Common myeloid progenitor, CD34-positive (primary cell): Measurements from ENCODE around the gene RPS25.
"Not testable (repeated sequence)": the region's sequence is repeated elsewhere in the genome, so short reads cannot be mapped to it uniquely, and the experiment has no call there.

ENCODE experiments used
- CTCF ChIA-PET: fragments of 350-600 bp; sonication (Branson Sonifier 250); formaldehyde crosslinking; loops from one replicate; lab custom pipeline; 2021; ENCODE audit warnings: antibody characterized with exemption; lab: Charles Lee
- POLR2A ChIA-PET: fragments of 350-600 bp; sonication (Branson Sonifier 250); formaldehyde crosslinking; loops from one replicate; lab custom pipeline; 2021; ENCODE audit warnings: antibody characterized with exemption; lab: Charles Lee
- DNase-seq, 3 donors: peaks; one replicate each; pipeline versions ENCODE4 v3.0.0 to v3.0.0-alpha.2; 2013
- H3K27ac ChIP-seq, 2 experiments: 1 replicate in 1 of 2; 2 replicates in 1 of 2; pipeline ENCODE4 v1.7.0; 2013; ENCODE audit warnings: inconsistent platforms in 2 of 2, low read length in 2 of 2, mild to moderate bottlenecking in 2 of 2, low read depth in 1 of 2, moderate library complexity in 1 of 2; ENCODE audit not compliant: severe bottlenecking in 2 of 2, insufficient read depth in 1 of 2, poor library complexity in 1 of 2
- H3K27me3 ChIP-seq, 5 experiments: replicated peaks in 2 of 5; 1 replicate in 3 of 5; 2 replicates in 2 of 5; pipeline versions ENCODE4 v1.6.1 to v1.7.0; 2013; ENCODE audit warnings: low read length in 4 of 5, mild to moderate bottlenecking in 2 of 5, moderate library complexity in 2 of 5, inconsistent platforms in 1 of 5; ENCODE audit not compliant: insufficient read depth in 5 of 5, control insufficient read depth in 4 of 5
- H3K36me3 ChIP-seq, 4 experiments: 1 replicate in 2 of 4; 2 replicates in 2 of 4; pipeline versions ENCODE4 v1.6.1 to v1.7.0; 2013; ENCODE audit warnings: low read length in 3 of 4, control low read depth in 1 of 4, mild to moderate bottlenecking in 1 of 4; ENCODE audit not compliant: control insufficient read depth in 4 of 4, insufficient read depth in 4 of 4
- H3K4me1 ChIP-seq, 4 experiments: 1 replicate in 3 of 4; 2 replicates in 1 of 4; pipeline versions ENCODE4 v1.6.1 to v1.7.1; 2013; ENCODE audit warnings: low read length in 3 of 4, mild to moderate bottlenecking in 3 of 4, control low read depth in 1 of 4, inconsistent platforms in 1 of 4, moderate library complexity in 1 of 4; ENCODE audit not compliant: control insufficient read depth in 4 of 4, insufficient read depth in 4 of 4; ENCODE audit errors: control extremely low read depth in 1 of 4
- H3K4me3 ChIP-seq, 7 experiments: 1 replicate in 4 of 7; 2 replicates in 3 of 7; pipeline versions ENCODE4 v1.5.1 to v1.7.0; 2013; ENCODE audit warnings: mild to moderate bottlenecking in 7 of 7, low read length in 6 of 7, moderate library complexity in 6 of 7, inconsistent platforms in 2 of 7, low read depth in 2 of 7, control low read depth in 1 of 7; ENCODE audit not compliant: insufficient read depth in 4 of 7, control insufficient read depth in 1 of 7; ENCODE audit errors: extremely low read depth in 1 of 7
- H3K9me3 ChIP-seq, 5 experiments: 1 replicate in 4 of 5; 2 replicates in 1 of 5; pipeline versions ENCODE4 v1.6.1 to v1.7.1; 2013; ENCODE audit warnings: low read length in 4 of 5, mild to moderate bottlenecking in 2 of 5, inconsistent platforms in 1 of 5, low read depth in 1 of 5, moderate library complexity in 1 of 5; ENCODE audit not compliant: control insufficient read depth in 4 of 5, insufficient read depth in 2 of 5; ENCODE audit errors: control extremely low read depth in 1 of 5
- WGBS: methylation state at CpG from one replicate; pipeline ENCODE4 v1.1.5; 2013; ENCODE audit not compliant: insufficient coverage; 5-methylcytosine and 5-hydroxymethylcytosine counted together

RPS25 gene

DNA sequence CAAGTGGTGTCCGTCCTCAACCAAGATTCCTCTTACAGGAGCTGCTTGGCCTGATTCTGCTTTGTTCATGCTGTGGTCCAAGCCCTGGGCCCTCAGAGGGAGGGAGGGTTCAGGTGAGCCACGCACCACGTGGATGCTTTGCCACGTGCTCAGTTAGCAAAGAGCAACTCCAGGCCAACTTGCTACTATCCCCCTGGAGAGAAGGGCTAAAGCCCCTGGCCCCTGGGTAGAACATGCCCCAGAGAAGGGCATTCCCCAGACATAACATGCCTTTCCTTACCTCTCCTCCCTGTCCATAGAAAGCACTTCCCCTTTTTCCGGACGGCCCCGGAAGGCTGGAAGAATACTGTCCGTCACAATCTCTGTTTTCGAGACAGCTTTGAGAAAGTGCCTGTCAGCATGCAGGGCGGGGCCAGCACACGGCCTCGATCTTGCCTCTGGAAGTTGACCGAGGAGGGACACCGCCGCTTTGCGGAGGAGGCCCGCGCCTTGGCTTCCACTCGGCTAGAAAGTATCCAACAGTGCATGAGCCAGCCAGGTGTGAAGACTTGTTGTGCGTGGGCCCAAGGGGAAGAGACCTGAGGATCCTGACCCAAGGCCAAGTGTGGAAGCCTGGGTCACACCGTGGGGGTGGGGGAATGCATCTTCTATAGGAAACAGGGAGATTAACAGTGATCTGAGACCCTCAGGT, 37.8 kb downstream of the RPS25 start:
- 46% methylated on average over 19 of the region's 21 CpGs for WGBS
- Histone ChIP-seq H3K27ac (no peak overlapping the region), H3K27me3 (no peaks in the 10 kb centered on the region), H3K9me3 (no peaks in the 10 kb centered on the region), H3K4me3 (no peak overlapping the region), H3K36me3 (no peaks in the 10 kb centered on the region), H3K4me1 (peaks cover 0 to 21% (median 18%) of the 10 kb centered on the region in 4 experiments)
- ChIA-PET POLR2A (no interaction called here), CTCF (interaction anchor here (1.2 to 1.3 kb wide), 2 partner anchors 12 to 20 kb away, joined by 4 read pairs; no protein-coding TSS in a partner anchor)
- DNase-seq, result peak in 2 of 3 donors; percentile 6 to 16

GRCh38 chr11:118979434-118979833, 38.7 kb downstream of the RPS25 start:
- no peaks in the 10 kb centered on the region for H3K27me3 ChIP-seq
- CTCF ChIA-PET, result interaction anchor here (1.2 to 1.3 kb wide), 2 partner anchors 11 to 19 kb away, joined by 4 read pairs; no protein-coding TSS in a partner anchor

DNA sequence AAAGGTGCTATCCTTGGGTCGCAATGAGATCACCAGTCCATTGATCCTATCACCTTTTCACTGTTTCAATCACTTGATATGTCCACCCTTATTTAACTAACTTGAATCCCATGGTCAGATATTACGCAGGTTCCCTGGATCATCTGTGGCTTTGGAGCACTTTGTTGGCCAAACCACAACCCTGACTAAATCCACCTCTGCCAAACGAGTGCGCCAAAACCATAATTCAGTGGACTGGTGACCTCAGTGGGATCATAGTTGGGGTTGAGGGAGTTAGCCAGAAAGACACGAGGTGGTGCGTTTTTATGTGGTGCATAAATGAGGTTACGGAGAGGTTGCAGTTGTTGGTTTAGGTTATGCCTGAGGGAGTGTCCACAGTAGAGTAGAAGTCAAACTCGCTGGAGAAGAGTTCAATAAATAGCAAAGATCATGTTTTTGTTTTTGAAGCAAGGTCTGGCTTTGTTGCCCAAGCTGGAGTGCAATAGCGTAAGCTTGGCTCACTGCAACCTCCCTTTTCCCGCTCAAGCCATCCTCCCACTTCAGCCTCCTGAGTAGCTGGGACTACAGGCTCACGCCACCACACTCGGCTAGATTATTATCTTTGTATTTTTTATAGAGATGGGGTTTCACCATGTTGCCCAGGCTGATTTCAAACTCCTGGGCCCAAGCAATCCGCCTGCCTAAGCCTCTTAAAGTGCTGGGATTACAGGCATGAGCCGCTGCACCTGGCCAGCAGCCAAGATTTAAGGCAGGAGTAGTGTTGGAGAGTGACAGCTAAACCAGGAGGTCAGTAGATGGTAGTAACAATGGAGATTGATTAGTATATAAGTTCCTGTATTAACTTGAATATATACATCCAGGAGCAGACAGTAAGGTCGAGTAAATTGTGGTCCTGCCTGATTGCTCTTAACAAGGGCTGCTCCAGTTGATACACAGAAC, 42.1 kb downstream of the RPS25 start:
- Histone ChIP-seq H3K4me1 (peaks cover 0 to 21% (median 18%) of the 10 kb centered on the region in 4 experiments), H3K27ac (no peak overlapping the region), H3K36me3 (no peaks in the 10 kb centered on the region), H3K27me3 (peaks cover 0 to 14% (median 4%) of the 10 kb centered on the region in 5 experiments), H3K4me3 (no peak overlapping the region), H3K9me3 (peaks cover 0 to 1% (median 0%) of the 10 kb centered on the region in 5 experiments)
- WGBS, result 97% methylated on average over 11 of the region's 15 CpGs
- CTCF ChIA-PET, result interaction anchor here (0.8 kb wide), 1 partner anchor 22 kb away, joined by 3 read pairs; no protein-coding TSS in a partner anchor
- DNase-seq, result no peak
- POLR2A ChIA-PET, result no interaction called here

More at GRCh38 chr11:118979434-118979833, 38.7 kb downstream of the RPS25 start:
- Histone ChIP-seq H3K4me1 (peaks cover 0 to 21% (median 18%) of the 10 kb centered on the region in 4 experiments), H3K27ac (no peak overlapping the region), H3K4me3 (peak overlapping the region in 2 of 7 experiments; percentile 3 to 6), H3K36me3 (no peaks in the 10 kb centered on the region), H3K9me3 (no peaks in the 10 kb centered on the region)
- POLR2A ChIA-PET, result no interaction called here
- DNase-seq, result peak; percentile 28 to 70 (median 63)
- WGBS, result 10% methylated on average over 4 of the region's 9 CpGs

GRCh38 chr11:118973985-118974384, 44.2 kb downstream of the RPS25 start:
- ChIA-PET POLR2A (no interaction called here), CTCF (interaction anchor here (0.9 to 1.8 kb wide), 3 partner anchors 16 to 125 kb away, joined by 3 to 5 read pairs (median 3); no protein-coding TSS in a partner anchor)
- Histone ChIP-seq H3K4me3 (no peak overlapping the region), H3K4me1 (peaks cover 0 to 4% (median 2%) of the 10 kb centered on the region in 4 experiments), H3K27ac (no peak overlapping the region), H3K36me3 (no peaks in the 10 kb centered on the region), H3K9me3 (peaks cover 0 to 2% (median 0%) of the 10 kb centered on the region in 5 experiments), H3K27me3 (peaks cover 0 to 14% (median 4%) of the 10 kb centered on the region in 5 experiments)
- no peak for DNase-seq
- 100% methylated on average over 2 of the region's 2 CpGs for WGBS

GRCh38 chr11:118971646-118972045, 46.5 kb downstream of the RPS25 start, which contains the start of gene FOXR1:
TSS of gene FOXR1 (plus strand) at chr11:118971761. CDS start at chr11:118971932, 171 bp downstream.
- H3K36me3 ChIP-seq, result no peaks in the 10 kb centered on the region
- H3K27ac ChIP-seq, result no peak within 1 kb of the TSS
- POLR2A ChIA-PET, result no interaction called here
- no peak for DNase-seq
- WGBS, result 51% methylated on average over 16 of the region's 33 CpGs
- peaks cover 0 to 2% (median 0%) of the 10 kb centered on the region in 5 experiments for H3K9me3 ChIP-seq
- CTCF ChIA-PET, result no interaction called here
- H3K27me3 ChIP-seq, result peaks cover 0 to 14% (median 4%) of the 10 kb centered on the region in 5 experiments
- no peaks in the 10 kb centered on the region for H3K4me1 ChIP-seq
- no peak within 1 kb of the TSS for H3K4me3 ChIP-seq

GRCh38 chr11:118969508-118969907, 48.6 kb downstream of the RPS25 start:
- H3K9me3 ChIP-seq, H3K4me1 ChIP-seq, H3K36me3 ChIP-seq, H3K27ac ChIP-seq, DNase-seq, H3K4me3 ChIP-seq, POLR2A ChIA-PET: not testable (repeated sequence)
- 100% methylated on average over 1 of the region's 2 CpGs for WGBS
- H3K27me3 ChIP-seq, result peaks cover 0 to 14% (median 4%) of the 10 kb centered on the region in 5 experiments
- CTCF ChIA-PET, result interaction anchor here (1.1 to 3.3 kb wide), 2 partner anchors 10 to 40 kb away, joined by 3 to 12 read pairs; no protein-coding TSS in a partner anchor
